Measurements from ENCODE around the gene PAK4. TPM values are rescaled to one million over a fixed set of nuclear protein-coding genes. Genes with fewer than 3 reads are reported as not detected.

PAK4 gene
- total RNA-seq, 1 donor from 2014 or later = 23.7 TPM

DNA sequence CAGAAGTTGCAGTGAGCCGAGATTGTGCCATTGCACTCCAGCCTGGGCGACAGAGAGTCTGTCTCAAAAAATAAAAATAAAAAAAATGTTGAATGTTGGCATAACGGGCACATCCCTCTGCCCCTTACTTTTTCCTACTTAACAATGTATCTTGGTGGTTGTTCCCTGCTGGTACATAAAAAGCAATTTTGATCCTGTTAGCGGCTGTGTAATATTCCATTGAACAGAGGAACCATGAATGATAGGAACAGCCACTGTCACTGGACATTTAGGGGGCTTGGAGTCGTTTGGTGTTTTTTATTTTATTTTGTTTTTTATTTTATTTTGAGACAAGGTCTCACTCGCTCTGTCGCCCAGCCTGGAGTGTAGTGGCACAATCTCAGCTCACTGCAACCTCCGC is 60.8 kb downstream of the PAK4 start:
- Histone ChIP-seq H3K27me3 (ENCODE audit: control insufficient read depth, insufficient read depth, low read length) (peaks cover 2% of the 10 kb centered on the region), H3K4me3 (ENCODE audit: low read depth, low read length) (no peak overlapping the region), H3K36me3 (ENCODE audit: control insufficient read depth, insufficient read depth, low read length) (no peaks in the 10 kb centered on the region)
- TF ChIP-seq, protein P1, sequence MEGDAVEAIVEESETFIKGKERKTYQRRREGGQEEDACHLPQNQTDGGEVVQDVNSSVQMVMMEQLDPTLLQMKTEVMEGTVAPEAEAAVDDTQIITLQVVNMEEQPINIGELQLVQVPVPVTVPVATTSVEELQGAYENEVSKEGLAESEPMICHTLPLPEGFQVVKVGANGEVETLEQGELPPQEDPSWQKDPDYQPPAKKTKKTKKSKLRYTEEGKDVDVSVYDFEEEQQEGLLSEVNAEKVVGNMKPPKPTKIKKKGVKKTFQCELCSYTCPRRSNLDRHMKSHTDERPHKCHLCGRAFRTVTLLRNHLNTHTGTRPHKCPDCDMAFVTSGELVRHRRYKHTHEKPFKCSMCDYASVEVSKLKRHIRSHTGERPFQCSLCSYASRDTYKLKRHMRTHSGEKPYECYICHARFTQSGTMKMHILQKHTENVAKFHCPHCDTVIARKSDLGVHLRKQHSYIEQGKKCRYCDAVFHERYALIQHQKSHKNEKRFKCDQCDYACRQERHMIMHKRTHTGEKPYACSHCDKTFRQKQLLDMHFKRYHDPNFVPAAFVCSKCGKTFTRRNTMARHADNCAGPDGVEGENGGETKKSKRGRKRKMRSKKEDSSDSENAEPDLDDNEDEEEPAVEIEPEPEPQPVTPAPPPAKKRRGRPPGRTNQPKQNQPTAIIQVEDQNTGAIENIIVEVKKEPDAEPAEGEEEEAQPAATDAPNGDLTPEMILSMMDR (IDR thresholded peaks at IDR 0.05; ENCODE audit: insufficient read depth, low read length, poor library complexity, severe bottlenecking) = no peak
- DNase-seq (ENCODE audit: low read depth) = no peak

DNA sequence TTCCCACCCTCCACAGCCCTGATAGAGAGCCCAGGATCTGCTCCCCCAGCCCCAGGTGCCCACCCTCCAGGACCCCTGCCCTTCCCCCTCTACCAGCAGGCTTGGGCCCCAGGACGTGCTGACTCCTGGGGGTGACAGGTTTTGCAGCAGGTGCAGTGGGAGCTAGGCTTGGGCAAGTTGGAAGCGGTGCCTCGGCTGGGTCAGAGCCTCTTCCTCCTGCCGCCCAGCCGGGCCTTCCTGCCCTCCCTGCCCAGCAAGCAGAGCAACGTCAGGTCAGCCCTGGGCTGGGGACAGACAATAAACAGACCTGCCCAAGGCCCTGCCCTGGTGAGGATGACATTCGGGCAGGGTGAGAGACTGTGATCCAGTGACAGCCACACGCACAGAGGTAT is 62.0 kb downstream of the PAK4 start:
- no peak for DNase-seq (ENCODE audit: low read depth)
- no peaks in the 10 kb centered on the region for H3K36me3 ChIP-seq (ENCODE audit: control insufficient read depth, insufficient read depth, low read length)
- H3K27me3 ChIP-seq (ENCODE audit: control insufficient read depth, insufficient read depth, low read length) = peaks cover 2% of the 10 kb centered on the region
- H3K4me3 ChIP-seq (ENCODE audit: low read depth, low read length) = no peak overlapping the region
- TF ChIP-seq, protein P1 (IDR thresholded peaks at IDR 0.05; ENCODE audit: insufficient read depth, low read length, poor library complexity, severe bottlenecking) = no peak

DNA sequence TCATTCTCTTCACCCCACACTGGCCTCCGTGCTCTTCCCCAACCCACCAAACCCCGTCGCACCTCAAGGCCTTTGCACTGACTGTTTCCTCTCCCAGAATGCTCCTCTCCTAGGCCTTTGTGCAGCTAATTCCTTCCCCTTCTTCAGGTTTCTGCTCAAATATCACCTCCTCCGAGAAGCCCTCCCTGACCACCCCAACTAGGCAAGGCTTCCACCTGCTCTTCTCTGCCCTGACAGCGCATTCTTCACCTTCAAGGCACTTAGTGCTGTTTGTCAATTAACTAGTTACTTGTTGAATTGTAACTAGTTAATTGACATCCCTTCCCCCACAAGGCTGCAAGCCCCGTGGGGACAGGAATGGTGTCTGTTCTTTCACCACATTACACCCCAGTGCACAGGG is 63.4 kb downstream of the PAK4 start:
- TF ChIP-seq, protein P1 (IDR thresholded peaks at IDR 0.05; ENCODE audit: insufficient read depth, low read length, poor library complexity, severe bottlenecking) = no peak
- Histone ChIP-seq H3K27me3 (ENCODE audit: control insufficient read depth, insufficient read depth, low read length) (peaks cover 4% of the 10 kb centered on the region), H3K4me3 (ENCODE audit: low read depth, low read length) (no peak overlapping the region), H3K36me3 (ENCODE audit: control insufficient read depth, insufficient read depth, low read length) (no peaks in the 10 kb centered on the region)
- DNase-seq (ENCODE audit: low read depth) = no peak

DNA sequence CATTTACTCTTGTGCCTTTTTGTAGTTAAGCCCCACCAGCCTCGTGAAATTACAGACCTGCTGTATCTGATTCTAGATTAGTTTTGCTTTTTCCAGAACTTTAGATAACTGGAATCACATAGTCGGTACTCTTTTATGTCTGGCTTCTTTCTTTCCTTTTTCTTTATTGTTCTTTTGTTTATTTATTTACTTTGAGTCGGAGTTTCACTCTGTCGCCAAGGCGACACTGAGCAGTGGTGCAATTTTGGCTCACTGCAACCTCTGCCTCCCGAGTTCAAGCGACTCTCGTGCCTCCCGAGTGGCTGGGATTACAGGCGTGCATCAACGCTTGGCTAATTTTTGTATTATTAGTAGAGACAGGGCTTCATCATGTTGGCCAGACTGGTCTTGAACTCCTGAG is 65.2 kb downstream of the PAK4 start:
- no peak for DNase-seq (ENCODE audit: low read depth)
- H3K4me3 ChIP-seq (ENCODE audit: low read depth, low read length) = no peak overlapping the region
- H3K36me3 ChIP-seq (ENCODE audit: control insufficient read depth, insufficient read depth, low read length) = no peaks in the 10 kb centered on the region
- TF ChIP-seq, protein P1 (IDR thresholded peaks at IDR 0.05; ENCODE audit: insufficient read depth, low read length, poor library complexity, severe bottlenecking) = no peak
- peaks cover 11% of the 10 kb centered on the region for H3K27me3 ChIP-seq (ENCODE audit: control insufficient read depth, insufficient read depth, low read length)

DNA sequence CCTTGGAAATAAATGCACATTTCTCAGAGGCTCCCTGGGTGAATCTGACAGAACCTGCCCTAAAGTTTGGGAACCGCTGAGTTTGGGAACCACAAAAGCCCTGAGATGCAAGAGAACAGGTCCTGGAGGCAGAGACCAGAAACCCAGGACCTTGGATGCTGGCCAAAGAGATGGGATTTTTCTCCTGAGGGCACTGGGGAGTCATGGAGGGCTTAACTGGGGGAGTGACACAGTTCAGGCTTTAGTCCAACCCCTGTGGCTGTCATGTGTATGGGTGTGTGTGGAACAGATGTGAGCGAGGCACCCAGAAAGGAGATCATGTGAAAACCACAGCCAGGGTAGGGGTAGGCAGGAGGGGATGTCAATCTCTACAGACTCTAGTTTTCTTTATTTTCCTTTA is 67.3 kb downstream of the PAK4 start:
- TF ChIP-seq, protein P1 (IDR thresholded peaks at IDR 0.05; ENCODE audit: insufficient read depth, low read length, poor library complexity, severe bottlenecking) = no peak
- no peak overlapping the region for H3K4me3 ChIP-seq (ENCODE audit: low read depth, low read length)
- no peak for DNase-seq (ENCODE audit: low read depth)
- peaks cover 32% of the 10 kb centered on the region for H3K27me3 ChIP-seq (ENCODE audit: control insufficient read depth, insufficient read depth, low read length)
- H3K36me3 ChIP-seq (ENCODE audit: control insufficient read depth, insufficient read depth, low read length) = no peaks in the 10 kb centered on the region

DNA sequence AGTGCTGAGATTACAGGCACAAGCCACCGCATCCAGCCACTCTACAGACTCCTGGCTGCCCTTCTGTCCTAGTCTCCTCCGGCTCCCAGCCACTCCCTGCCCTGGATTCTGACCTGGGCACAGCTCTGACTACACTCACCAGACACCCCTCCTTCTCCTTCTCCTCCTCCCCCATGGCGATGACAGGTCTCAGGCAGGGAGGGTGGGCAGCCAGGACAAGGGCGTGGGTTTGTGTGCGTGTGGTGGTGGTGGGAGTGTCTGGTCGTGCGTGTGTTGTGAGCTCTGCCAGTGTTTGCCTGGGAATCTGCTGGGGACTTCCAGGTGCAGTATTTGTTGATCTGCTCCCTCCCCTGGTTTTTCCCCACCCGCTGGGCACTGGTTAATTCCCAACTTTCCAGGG is 68.2 kb downstream of the PAK4 start:
- Histone ChIP-seq H3K4me3 (ENCODE audit: low read depth, low read length) (no peak overlapping the region), H3K27me3 (ENCODE audit: control insufficient read depth, insufficient read depth, low read length) (peaks cover 37% of the 10 kb centered on the region), H3K36me3 (ENCODE audit: control insufficient read depth, insufficient read depth, low read length) (no peaks in the 10 kb centered on the region)
- DNase-seq (ENCODE audit: low read depth) = no peak
- TF ChIP-seq, protein P1 (IDR thresholded peaks at IDR 0.05; ENCODE audit: insufficient read depth, low read length, poor library complexity, severe bottlenecking) = no peak

All from kidney epithelial cell (primary cell).